GM13976 (cell line): ENCODE data around the gene KDM5D.

Experiments used
- DNase-seq: peaks from one replicate; pipeline ENCODE4 v3.0.0; 2012; ENCODE audit warnings: low spot score
- in situ Hi-C: fragments of 300-500 bp; cut with MboI; formaldehyde crosslinking; loops from one replicate; pipeline ENCODE4 v1.12.0; 2022; ENCODE audit warnings: low sequenced_read_pairs, mixed read lengths, inconsistent platforms; ENCODE audit not compliant: unreplicated experiment
- TF ChIP-seq, protein P1 (sequence below): IDR thresholded peaks from 2 replicates; pipeline ENCODE4 v1.5.1; 2012; ENCODE audit warnings: borderline replicate concordance, mild to moderate bottlenecking; ENCODE audit not compliant: insufficient read depth; ENCODE audit errors: extremely low read depth, missing control alignments, control extremely low read depth

Gene KDM5D

GRCh38 chrY:19717146-19717545 is 27.4 kb downstream of the KDM5D start:
- TF ChIP-seq, protein P1, sequence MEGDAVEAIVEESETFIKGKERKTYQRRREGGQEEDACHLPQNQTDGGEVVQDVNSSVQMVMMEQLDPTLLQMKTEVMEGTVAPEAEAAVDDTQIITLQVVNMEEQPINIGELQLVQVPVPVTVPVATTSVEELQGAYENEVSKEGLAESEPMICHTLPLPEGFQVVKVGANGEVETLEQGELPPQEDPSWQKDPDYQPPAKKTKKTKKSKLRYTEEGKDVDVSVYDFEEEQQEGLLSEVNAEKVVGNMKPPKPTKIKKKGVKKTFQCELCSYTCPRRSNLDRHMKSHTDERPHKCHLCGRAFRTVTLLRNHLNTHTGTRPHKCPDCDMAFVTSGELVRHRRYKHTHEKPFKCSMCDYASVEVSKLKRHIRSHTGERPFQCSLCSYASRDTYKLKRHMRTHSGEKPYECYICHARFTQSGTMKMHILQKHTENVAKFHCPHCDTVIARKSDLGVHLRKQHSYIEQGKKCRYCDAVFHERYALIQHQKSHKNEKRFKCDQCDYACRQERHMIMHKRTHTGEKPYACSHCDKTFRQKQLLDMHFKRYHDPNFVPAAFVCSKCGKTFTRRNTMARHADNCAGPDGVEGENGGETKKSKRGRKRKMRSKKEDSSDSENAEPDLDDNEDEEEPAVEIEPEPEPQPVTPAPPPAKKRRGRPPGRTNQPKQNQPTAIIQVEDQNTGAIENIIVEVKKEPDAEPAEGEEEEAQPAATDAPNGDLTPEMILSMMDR: no peak
- DNase-seq: no peak
- in situ Hi-C loops: no loop called here

GRCh38 chrY:19715226-19715625 is 29.3 kb downstream of the KDM5D start:
- in situ Hi-C loops: no loop called here
- TF ChIP-seq, protein P1: no peak
- DNase-seq: no peak

GRCh38 chrY:19713430-19713829 is 31.1 kb downstream of the KDM5D start:
- in situ Hi-C loops: no loop called here
- TF ChIP-seq, protein P1: no peak
- DNase-seq: no peak

- DNase-seq: no peak
- in situ Hi-C loops: no loop called here
- TF ChIP-seq, protein P1: no peak
Observed at GRCh38 chrY:19706273-19706672, 38.3 kb downstream of the KDM5D start.

DNA sequence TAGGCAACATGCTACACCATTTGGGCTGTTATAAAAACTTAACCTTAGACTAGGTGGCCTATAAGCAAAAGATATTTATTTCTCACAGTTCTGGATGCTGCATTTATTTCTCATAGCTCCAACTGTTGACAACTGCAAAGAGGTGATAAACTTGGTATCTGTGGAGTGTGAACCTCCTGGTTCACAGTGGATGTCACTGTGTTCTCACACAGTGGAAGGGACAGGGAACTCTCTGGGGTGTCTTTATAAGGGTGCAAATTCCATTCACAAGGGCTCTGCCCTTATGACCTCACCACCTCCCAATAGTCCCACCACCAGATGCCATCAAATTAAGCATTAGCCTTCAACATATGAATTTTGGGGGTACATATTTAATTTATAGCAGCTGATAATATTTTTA is 46.0 kb downstream of the KDM5D start:
- DNase-seq: no peak
- TF ChIP-seq, protein P1: no peak
- in situ Hi-C loops: no loop called here

DNA sequence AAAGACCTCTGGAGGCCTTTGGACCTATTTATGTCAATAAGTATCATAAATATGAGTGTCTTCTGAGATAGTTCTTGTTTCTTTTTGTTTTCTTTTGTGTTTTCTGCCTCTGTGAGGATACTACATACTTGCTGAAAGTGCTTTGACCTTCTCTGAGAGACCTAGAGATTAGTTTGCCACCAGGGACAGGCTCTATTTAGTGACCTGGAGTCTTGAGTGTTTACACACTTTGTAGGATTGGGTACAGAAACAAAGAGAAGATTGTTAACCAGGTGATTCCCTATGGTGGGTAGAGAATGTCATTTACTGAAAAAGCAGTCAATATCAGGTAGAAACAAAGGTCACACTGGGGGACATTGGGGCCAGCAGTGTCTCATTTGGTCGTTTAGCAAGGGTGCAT is 63.7 kb downstream of the KDM5D start:
- in situ Hi-C loops: no loop called here
- DNase-seq: no peak
- TF ChIP-seq, protein P1: no peak
